HepG2 (cell line): ENCODE data around the gene FGD2. TPM values are rescaled to one million over a fixed set of nuclear protein-coding genes. Genes with fewer than 3 reads are reported as not detected.

ENCODE experiments used
- ATAC-seq: fragments of 200-7000 bp; cut with Tn5 transposase; 3 replicates; pipeline ENCODE4 v1.9.1; 2020; ENCODE audit warnings: mild to moderate bottlenecking, moderate library complexity
- BruUV-seq: library from RNA; stranded (reverse); fragments of 400-500 nt; replicated peaks from 2 replicates; lab custom pipeline; 2021; lab: Mats Ljungman, UMichigan
- CTCF ChIA-PET: fragments of 300-600 bp; formaldehyde crosslinking; extraction: SDS; loops from one replicate; lab custom pipeline; 2021; ENCODE audit warnings: low total read pairs, inconsistent platforms, low intra/inter-chr PET ratio; lab: Yijun Ruan, JAX
- POLR2A ChIA-PET: fragments of 350-600 bp; sonication (Branson Sonifier 250); formaldehyde crosslinking; loops from one replicate; lab custom pipeline; 2020; ENCODE audit warnings: antibody characterized with exemption, inconsistent platforms; lab: Yijun Ruan, JAX
- DNase-seq: peaks from one replicate; pipeline ENCODE4 v3.0.0-alpha.2; 2015; ENCODE audit warnings: low spot score
- FAIRE-seq: peaks from 3 replicates; lab custom pipeline; 2011; peaks lifted over from hg19 to GRCh38; lab: Jason Lieb, UNC
- H2AFZ ChIP-seq: one replicate; pipeline ENCODE4 v1.6.1; 2011; ENCODE audit warnings: low read length, inconsistent platforms
- H3K27ac ChIP-seq: fragments of 300-600 bp; 3 replicates; pipeline ENCODE4 v1.8.0; 2011; ENCODE audit warnings: mixed run types, mild to moderate bottlenecking, mixed read lengths, low read length, inconsistent platforms; ENCODE audit not compliant: insufficient read depth; ENCODE audit errors: extremely low read length
- H3K27me3 ChIP-seq, 2 experiments: fragments of 200-600 bp in 1 of 2; 2 replicates in 1 of 2; 3 replicates in 1 of 2; pipeline versions ENCODE4 v1.6.0 to v1.8.0; 2011; ENCODE audit warnings: low read length in 2 of 2, mild to moderate bottlenecking in 2 of 2, moderate library complexity in 2 of 2, inconsistent platforms in 1 of 2; ENCODE audit not compliant: insufficient read depth in 2 of 2, control insufficient read depth in 1 of 2
- H3K36me3 ChIP-seq, 2 experiments: fragments of 200-600 bp in 1 of 2; replicated peaks in 1 of 2; 2 replicates in 1 of 2; 3 replicates in 1 of 2; pipeline versions ENCODE4 v1.5.1 to v1.8.0; 2011; ENCODE audit warnings: low read length in 2 of 2, inconsistent platforms in 1 of 2; ENCODE audit not compliant: insufficient read depth in 2 of 2, control insufficient read depth in 1 of 2
- H3K4me1 ChIP-seq: 2 replicates; pipeline ENCODE4 v1.5.1; 2012; ENCODE audit warnings: low read length, inconsistent platforms; ENCODE audit not compliant: insufficient read depth
- H3K4me2 ChIP-seq: 2 replicates; pipeline ENCODE4 v1.6.0; 2011; ENCODE audit warnings: low read depth, low read length, inconsistent platforms
- H3K4me3 ChIP-seq, 3 experiments: fragments of 200-600 bp in 1 of 3; sonication (generic), shearing (Covaris generic) in 1 of 3; replicated peaks in 1 of 3; 2 replicates each; pipeline ENCODE4 v1.5.1; 2011 to 2016; ENCODE audit warnings: low read length in 3 of 3, inconsistent platforms in 2 of 3, low read depth in 2 of 3, mild to moderate bottlenecking in 2 of 3, control low read depth in 1 of 3, mixed read lengths in 1 of 3; ENCODE audit not compliant: insufficient read depth in 1 of 3
- H3K79me2 ChIP-seq: one replicate; pipeline ENCODE4 v1.6.1; 2011; ENCODE audit warnings: low read length, inconsistent platforms; ENCODE audit not compliant: insufficient read depth
- H3K9ac ChIP-seq: 2 replicates; pipeline ENCODE4 v1.6.0; 2011; ENCODE audit warnings: mild to moderate bottlenecking, low read depth, low read length, inconsistent platforms; ENCODE audit not compliant: insufficient read depth
- H3K9me3 ChIP-seq: 2 replicates; pipeline ENCODE4 v1.5.1; 2012; ENCODE audit warnings: mild to moderate bottlenecking, low read length
- H4K20me1 ChIP-seq: 2 replicates; pipeline ENCODE4 v1.6.0; 2011; ENCODE audit warnings: inconsistent platforms, mild to moderate bottlenecking, low read length, moderate library complexity; ENCODE audit not compliant: insufficient read depth
- DDIT3 ChIP-seq: sonication (generic); formaldehyde crosslinking; IDR thresholded peaks from 2 replicates; pipeline ENCODE4 v1.4.0; 2020; ENCODE audit warnings: mild to moderate bottlenecking, missing genetic modification reagents
- DNMT3B ChIP-seq: conservative IDR thresholded peaks from 2 replicates; pipeline ENCODE4 v1.6.1; 2016; ENCODE audit warnings: missing biosample characterization, control low read depth
- DPF2 ChIP-seq: sonication (generic); formaldehyde crosslinking; IDR thresholded peaks from 2 replicates; pipeline ENCODE4 v1.4.0; 2020; ENCODE audit warnings: mild to moderate bottlenecking, low read depth, missing genetic modification reagents, borderline replicate concordance
- EZH2 ChIP-seq: conservative IDR thresholded peaks from 2 replicates; pipeline ENCODE4 v1.6.1; 2012; ENCODE audit warnings: mild to moderate bottlenecking, low read depth, low read length, moderate library complexity
- FOXC1 ChIP-seq: sonication (generic); formaldehyde crosslinking; IDR thresholded peaks from 2 replicates; pipeline ENCODE4 v1.8.0; 2022; ENCODE audit warnings: mild to moderate bottlenecking, missing genetic modification reagents, borderline replicate concordance
- HMGA1 ChIP-seq: sonication (generic); formaldehyde crosslinking; conservative IDR thresholded peaks from 2 replicates; pipeline ENCODE4 v1.4.0; 2020; ENCODE audit warnings: missing genetic modification reagents
- REPIN1 ChIP-seq: sonication (generic); formaldehyde crosslinking; IDR thresholded peaks from 2 replicates; pipeline ENCODE4 v1.8.0; 2022; ENCODE audit warnings: missing genetic modification reagents, low read depth, mild to moderate bottlenecking, borderline replicate concordance
- WGBS: methylation state at CpG from one replicate; pipeline ENCODE4 v1.1.6; 2017; ENCODE audit warnings: low lambda C conversion rate; 5-methylcytosine and 5-hydroxymethylcytosine counted together
- in situ Hi-C: cut with HindIII; loops from 2 replicates; pipeline ENCODE4 v1.10.0; 2017; ENCODE audit warnings: low pct_unique_long_range_greater_than_20kb; ENCODE audit not compliant: extremely low pct_ligation_motif_present
- intact Hi-C: fragments of 100-400 bp; cut with micrococcal nuclease; formaldehyde crosslinking; loops from one replicate; pipeline ENCODE4 v1.10.0; 2022; ENCODE audit not compliant: unreplicated experiment
- polyA plus RNA-seq, 8 experiments: library from polyadenylated mRNA; depleted of rRNA in 3 of 8; stranded (reverse) in 7 of 8; unstranded in 1 of 8; fragments of >200 nt; fragmentation: Illumina TruSeq in 4 of 8; extraction: Trizol in 4 of 8; gene quantifications; 2 replicates each; pipeline versions ENCODE4 v1.2.1 to v1.2.3, GENCODE V29; 2011 to 2016; ENCODE audit warnings: low read depth in 4 of 8, missing spikeins in 1 of 8, mixed read lengths in 1 of 8; ENCODE audit not compliant: insufficient read depth in 1 of 8
- total RNA-seq, 5 experiments: library from RNA; depleted of rRNA; stranded (reverse); fragments of >200 nt; fragmentation: Illumina TruSeq; extraction: Trizol; gene quantifications; 2 replicates each; pipeline ENCODE4 v1.2.3, GENCODE V29; 2016; ENCODE audit warnings: low read depth in 1 of 5
- TF ChIP-seq, protein P1 (sequence below): sonication (generic); formaldehyde crosslinking; IDR thresholded peaks from 2 replicates; pipeline ENCODE4 v1.9.0; 2021; ENCODE audit warnings: mild to moderate bottlenecking, missing genetic modification reagents
- TF ChIP-seq, protein P2 (sequence below), 2 experiments: sonication (generic) in 1 of 2; formaldehyde crosslinking in 1 of 2; IDR thresholded peaks; 2 replicates each; pipeline versions ENCODE4 v1.4.0 to v1.6.1; 2018 to 2020; ENCODE audit warnings: missing genetic modification reagents in 2 of 2, borderline replicate concordance in 1 of 2, low read depth in 1 of 2, mild to moderate bottlenecking in 1 of 2, missing biosample characterization in 1 of 2

Gene FGD2
- total and polyA plus RNA-seq, 2 of the 13 experiments (the other 11 are each of a cell fraction or from before 2014, with no cell fraction given), result not detected

- no peaks in the 10 kb centered on the region for H4K20me1 ChIP-seq
- H3K27me3 ChIP-seq, result peaks cover 8 to 36% of the 10 kb centered on the region in 2 experiments; a peak in 3 of 5 replicates
- no peak for FAIRE-seq
- H3K79me2 ChIP-seq, result no peaks in the 10 kb centered on the region
- intact Hi-C loops (loop anchor here (5.0 kb wide), 1 partner anchor 37 kb away; no protein-coding TSS in a partner anchor), in situ Hi-C loops (loop anchor here (10.0 kb wide), 2 partner anchors 131 to 241 kb away; partner anchors contain the start of gene C6orf89)
- peaks cover 18% of the 10 kb centered on the region for H3K4me1 ChIP-seq
- TF ChIP-seq DPF2, result no peak
- TF ChIP-seq, protein P1, sequence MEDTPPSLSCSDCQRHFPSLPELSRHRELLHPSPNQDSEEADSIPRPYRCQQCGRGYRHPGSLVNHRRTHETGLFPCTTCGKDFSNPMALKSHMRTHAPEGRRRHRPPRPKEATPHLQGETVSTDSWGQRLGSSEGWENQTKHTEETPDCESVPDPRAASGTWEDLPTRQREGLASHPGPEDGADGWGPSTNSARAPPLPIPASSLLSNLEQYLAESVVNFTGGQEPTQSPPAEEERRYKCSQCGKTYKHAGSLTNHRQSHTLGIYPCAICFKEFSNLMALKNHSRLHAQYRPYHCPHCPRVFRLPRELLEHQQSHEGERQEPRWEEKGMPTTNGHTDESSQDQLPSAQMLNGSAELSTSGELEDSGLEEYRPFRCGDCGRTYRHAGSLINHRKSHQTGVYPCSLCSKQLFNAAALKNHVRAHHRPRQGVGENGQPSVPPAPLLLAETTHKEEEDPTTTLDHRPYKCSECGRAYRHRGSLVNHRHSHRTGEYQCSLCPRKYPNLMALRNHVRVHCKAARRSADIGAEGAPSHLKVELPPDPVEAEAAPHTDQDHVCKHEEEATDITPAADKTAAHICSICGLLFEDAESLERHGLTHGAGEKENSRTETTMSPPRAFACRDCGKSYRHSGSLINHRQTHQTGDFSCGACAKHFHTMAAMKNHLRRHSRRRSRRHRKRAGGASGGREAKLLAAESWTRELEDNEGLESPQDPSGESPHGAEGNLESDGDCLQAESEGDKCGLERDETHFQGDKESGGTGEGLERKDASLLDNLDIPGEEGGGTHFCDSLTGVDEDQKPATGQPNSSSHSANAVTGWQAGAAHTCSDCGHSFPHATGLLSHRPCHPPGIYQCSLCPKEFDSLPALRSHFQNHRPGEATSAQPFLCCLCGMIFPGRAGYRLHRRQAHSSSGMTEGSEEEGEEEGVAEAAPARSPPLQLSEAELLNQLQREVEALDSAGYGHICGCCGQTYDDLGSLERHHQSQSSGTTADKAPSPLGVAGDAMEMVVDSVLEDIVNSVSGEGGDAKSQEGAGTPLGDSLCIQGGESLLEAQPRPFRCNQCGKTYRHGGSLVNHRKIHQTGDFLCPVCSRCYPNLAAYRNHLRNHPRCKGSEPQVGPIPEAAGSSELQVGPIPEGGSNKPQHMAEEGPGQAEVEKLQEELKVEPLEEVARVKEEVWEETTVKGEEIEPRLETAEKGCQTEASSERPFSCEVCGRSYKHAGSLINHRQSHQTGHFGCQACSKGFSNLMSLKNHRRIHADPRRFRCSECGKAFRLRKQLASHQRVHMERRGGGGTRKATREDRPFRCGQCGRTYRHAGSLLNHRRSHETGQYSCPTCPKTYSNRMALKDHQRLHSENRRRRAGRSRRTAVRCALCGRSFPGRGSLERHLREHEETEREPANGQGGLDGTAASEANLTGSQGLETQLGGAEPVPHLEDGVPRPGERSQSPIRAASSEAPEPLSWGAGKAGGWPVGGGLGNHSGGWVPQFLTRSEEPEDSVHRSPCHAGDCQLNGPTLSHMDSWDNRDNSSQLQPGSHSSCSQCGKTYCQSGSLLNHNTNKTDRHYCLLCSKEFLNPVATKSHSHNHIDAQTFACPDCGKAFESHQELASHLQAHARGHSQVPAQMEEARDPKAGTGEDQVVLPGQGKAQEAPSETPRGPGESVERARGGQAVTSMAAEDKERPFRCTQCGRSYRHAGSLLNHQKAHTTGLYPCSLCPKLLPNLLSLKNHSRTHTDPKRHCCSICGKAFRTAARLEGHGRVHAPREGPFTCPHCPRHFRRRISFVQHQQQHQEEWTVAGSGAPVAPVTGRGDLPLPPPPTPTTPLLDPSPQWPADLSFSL, result no peak
- no peak for TF ChIP-seq REPIN1 (CRISPR knock-in tag)
- no peak for TF ChIP-seq FOXC1 (CRISPR knock-in tag)
- no peak for TF ChIP-seq HMGA1 (CRISPR knock-in tag)
- TF ChIP-seq DDIT3 (CRISPR knock-in tag), result no peak
- TF ChIP-seq, protein P2, sequence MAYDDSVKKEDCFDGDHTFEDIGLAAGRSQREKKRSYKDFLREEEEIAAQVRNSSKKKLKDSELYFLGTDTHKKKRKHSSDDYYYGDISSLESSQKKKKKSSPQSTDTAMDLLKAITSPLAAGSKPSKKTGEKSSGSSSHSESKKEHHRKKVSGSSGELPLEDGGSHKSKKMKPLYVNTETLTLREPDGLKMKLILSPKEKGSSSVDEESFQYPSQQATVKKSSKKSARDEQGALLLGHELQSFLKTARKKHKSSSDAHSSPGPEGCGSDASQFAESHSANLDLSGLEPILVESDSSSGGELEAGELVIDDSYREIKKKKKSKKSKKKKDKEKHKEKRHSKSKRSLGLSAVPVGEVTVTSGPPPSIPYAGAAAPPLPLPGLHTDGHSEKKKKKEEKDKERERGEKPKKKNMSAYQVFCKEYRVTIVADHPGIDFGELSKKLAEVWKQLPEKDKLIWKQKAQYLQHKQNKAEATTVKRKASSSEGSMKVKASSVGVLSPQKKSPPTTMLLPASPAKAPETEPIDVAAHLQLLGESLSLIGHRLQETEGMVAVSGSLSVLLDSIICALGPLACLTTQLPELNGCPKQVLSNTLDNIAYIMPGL (CRISPR knock-in tag; IDR thresholded peaks at IDR 0.05; ENCODE audit: borderline replicate concordance in 1 of 2, low read depth in 1 of 2), result no peak
- TF ChIP-seq EZH2, result no peak
- TF ChIP-seq DNMT3B, result no peak
- H3K36me3 ChIP-seq, result no peaks in the 10 kb centered on the region
- H3K9me3 ChIP-seq, result no peaks in the 10 kb centered on the region
- CTCF ChIA-PET, result no interaction called here
- no peak for ATAC-seq
- H2AFZ ChIP-seq, result no peak overlapping the region
- no peak for DNase-seq
- POLR2A ChIA-PET, result no interaction called here
- BruUV-seq, result no TSS peak
- H3K4me3 ChIP-seq, result no peak overlapping the region
- H3K27ac ChIP-seq, result no peak overlapping the region
- 6% methylated on average over 8 of the region's 9 CpGs for WGBS
- H3K9ac ChIP-seq, result no peak overlapping the region
- no peak overlapping the region for H3K4me2 ChIP-seq
These were observed 10.1 kb downstream of the FGD2 start for GRCh38 chr6:37015532-37015931.
